Activated naive CD8-positive, alpha-beta T cell treated with anti-CD3 and anti-CD28 coated beads, Interleukin-2, amount 50 U/mL, for 24 hours (primary cell): ENCODE data around the gene TRIM58.

ENCODE experiments used
- ATAC-seq: fragments of 150-1000 bp; cut with Tn5 transposase; one replicate; pipeline ENCODE4 v1.10.0; 2021
- DNase-seq: peaks from one replicate; pipeline ENCODE4 v3.0.0; 2021
- H3K27ac Mint-ChIP-seq: one replicate; pipeline ENCODE4 v1.8.0; 2021; ENCODE audit warnings: mild to moderate bottlenecking, mixed read lengths
- H3K27me3 Mint-ChIP-seq: one replicate; pipeline ENCODE4 v1.8.0; 2021; ENCODE audit warnings: mixed read lengths
- H3K36me3 Mint-ChIP-seq: one replicate; pipeline ENCODE4 v1.8.0; 2021; ENCODE audit warnings: low read depth, mixed read lengths
- H3K4me1 Mint-ChIP-seq: one replicate; pipeline ENCODE4 v1.8.0; 2021; ENCODE audit warnings: mixed read lengths
- H3K4me3 Mint-ChIP-seq: one replicate; pipeline ENCODE4 v1.8.0; 2021; ENCODE audit warnings: mild to moderate bottlenecking, moderate library complexity, mixed read lengths
- H3K9me3 Mint-ChIP-seq: one replicate; pipeline ENCODE4 v1.8.0; 2021; ENCODE audit warnings: mixed read lengths

TRIM58 gene

GRCh38 chr1:247857069-247857984 is at the start of gene TRIM58:
TSS of gene TRIM58 (plus strand) at chr1:247857187. CDS start at chr1:247857247, 60 bp downstream.
- no peaks in the 10 kb centered on the region for H3K36me3 Mint-ChIP-seq
- DNase-seq (peak; percentile 44), ATAC-seq (peak; percentile 65)
- peaks cover 31% of the 10 kb centered on the region for H3K27me3 Mint-ChIP-seq
- no peak within 1 kb of the TSS for H3K27ac Mint-ChIP-seq
- peak within 1 kb of the TSS; percentile 76 for H3K4me3 Mint-ChIP-seq
- no peaks in the 10 kb centered on the region for H3K9me3 Mint-ChIP-seq
- H3K4me1 Mint-ChIP-seq = peaks cover 11% of the 10 kb centered on the region

DNA sequence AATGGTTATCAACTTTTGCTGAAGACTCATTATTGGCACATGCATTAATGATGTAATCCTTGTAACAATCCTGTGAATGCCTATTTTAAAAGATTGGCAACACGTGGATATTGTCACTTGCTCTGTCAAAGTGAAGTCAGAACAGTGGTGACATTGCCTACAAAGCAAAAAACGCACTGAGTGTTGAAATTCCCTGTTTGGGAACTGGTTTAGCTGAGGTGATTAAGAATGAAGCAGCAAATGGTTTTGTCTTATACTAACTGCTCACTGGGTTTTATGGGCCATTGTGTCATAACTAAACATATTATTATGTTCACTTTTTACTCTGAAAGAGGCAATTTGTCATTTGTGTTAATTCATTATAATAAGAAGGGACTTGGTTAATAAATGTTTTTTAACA is 44.4 kb upstream of the TRIM58 start:
- Mint-ChIP-seq H3K27me3 (no peaks in the 10 kb centered on the region), H3K9me3 (no peaks in the 10 kb centered on the region), H3K27ac (no peak overlapping the region), H3K36me3 (no peaks in the 10 kb centered on the region), H3K4me3 (no peak overlapping the region), H3K4me1 (no peaks in the 10 kb centered on the region)
- DNase-seq = no peak
- no peak for ATAC-seq

- ATAC-seq = no peak
- Mint-ChIP-seq H3K36me3 (no peaks in the 10 kb centered on the region), H3K27me3 (no peaks in the 10 kb centered on the region), H3K4me3 (no peak overlapping the region), H3K4me1 (no peaks in the 10 kb centered on the region), H3K27ac (no peak overlapping the region), H3K9me3 (no peaks in the 10 kb centered on the region)
- no peak for DNase-seq
Observed at GRCh38 chr1:247822060-247822459, 34.9 kb upstream of the TRIM58 start.

DNA sequence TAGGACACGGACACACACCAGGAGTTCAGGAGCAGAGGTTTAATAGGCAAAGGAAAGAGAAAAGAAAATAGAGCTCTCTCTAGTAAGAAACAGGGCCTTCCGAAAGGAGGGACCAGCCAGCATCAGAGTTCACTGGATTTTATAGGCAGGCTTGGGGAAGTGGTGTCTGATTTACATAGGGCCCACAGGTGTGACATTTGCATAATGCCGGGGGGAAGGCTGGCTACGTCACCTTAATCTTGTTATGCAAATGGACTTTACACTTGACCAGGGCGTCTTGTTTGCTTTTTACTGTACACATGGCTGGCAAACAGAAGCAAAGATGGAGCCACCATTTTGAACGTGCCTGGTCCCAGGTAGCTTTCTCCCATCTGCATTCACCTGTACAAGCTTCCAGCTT is 33.0 kb upstream of the TRIM58 start, which contains the start of gene OR14A16:
Gene OR14A16 (minus strand): TSS at position 97 of the 400 bp plus-strand sequence. CDS start 8,390 bp downstream, outside the sequence.
- Mint-ChIP-seq H3K27ac (no peak within 1 kb of the TSS), H3K27me3 (no peaks in the 10 kb centered on the region)

DNA sequence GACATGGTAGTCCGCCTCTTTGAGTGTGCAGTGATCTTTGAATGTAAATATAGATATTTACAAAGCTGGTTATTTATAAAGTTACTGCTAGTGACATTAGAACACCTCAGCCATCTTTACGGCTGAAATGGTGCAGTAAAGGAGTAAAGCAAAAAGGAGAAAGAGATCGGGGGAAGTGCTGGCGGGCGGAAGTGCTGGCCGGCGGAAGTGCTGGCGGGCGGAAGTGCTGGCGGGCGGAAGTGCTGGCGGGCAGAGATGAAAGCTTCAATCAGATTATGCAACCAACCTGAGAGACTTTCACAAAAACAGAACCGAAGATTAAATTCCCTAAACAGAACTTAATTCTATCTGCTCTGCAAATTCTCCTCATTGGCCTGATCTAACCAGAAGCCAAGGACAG is 31.6 kb upstream of the TRIM58 start:
- no peaks in the 10 kb centered on the region for H3K36me3 Mint-ChIP-seq

More for the DNA sequence above, 33.0 kb upstream of the TRIM58 start, which contains the start of gene OR14A16:
- Mint-ChIP-seq H3K36me3 (no peaks in the 10 kb centered on the region), H3K9me3 (no peaks in the 10 kb centered on the region), H3K4me3 (no peak within 1 kb of the TSS), H3K4me1 (no peaks in the 10 kb centered on the region)
- ATAC-seq = no peak
- DNase-seq = no peak

GRCh38 chr1:247829656-247830055 is 27.3 kb upstream of the TRIM58 start:
- no peak for DNase-seq
- Mint-ChIP-seq H3K4me1 (no peaks in the 10 kb centered on the region), H3K36me3 (no peaks in the 10 kb centered on the region), H3K9me3 (no peaks in the 10 kb centered on the region), H3K27me3 (no peaks in the 10 kb centered on the region), H3K27ac (no peak overlapping the region), H3K4me3 (no peak overlapping the region)
- no peak for ATAC-seq

More for the DNA sequence above, 31.6 kb upstream of the TRIM58 start:
- ATAC-seq = no peak
- Mint-ChIP-seq H3K9me3 (no peaks in the 10 kb centered on the region), H3K27ac (no peak overlapping the region), H3K27me3 (no peaks in the 10 kb centered on the region), H3K4me1 (no peaks in the 10 kb centered on the region), H3K4me3 (no peak overlapping the region)
- DNase-seq = no peak

GRCh38 chr1:247833601-247834000 is 23.4 kb upstream of the TRIM58 start:
- H3K9me3 Mint-ChIP-seq = no peaks in the 10 kb centered on the region
- H3K36me3 Mint-ChIP-seq = no peaks in the 10 kb centered on the region
- H3K27ac Mint-ChIP-seq = no peak overlapping the region
- no peaks in the 10 kb centered on the region for H3K4me1 Mint-ChIP-seq
- no peak for DNase-seq
- no peak for ATAC-seq
- no peak overlapping the region for H3K4me3 Mint-ChIP-seq
- no peaks in the 10 kb centered on the region for H3K27me3 Mint-ChIP-seq

DNA sequence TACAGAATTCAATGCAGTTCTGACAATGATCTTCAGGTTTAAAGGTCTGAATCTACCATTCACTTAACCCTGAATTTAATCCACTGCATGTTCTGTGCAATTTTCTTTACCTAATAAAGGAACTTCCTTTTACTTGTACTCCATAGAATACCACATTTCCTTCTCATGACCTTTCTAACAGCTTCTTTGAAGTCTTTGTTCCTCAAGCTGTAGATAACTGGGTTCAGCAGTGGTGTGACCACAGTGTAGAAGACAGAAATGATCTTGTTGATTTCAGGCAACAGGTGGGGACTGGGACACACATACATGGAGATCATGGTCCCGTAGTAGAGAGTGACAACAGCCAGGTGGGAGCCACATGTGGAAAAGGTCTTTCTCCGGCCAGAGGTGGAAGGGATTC is 16.2 kb upstream of the TRIM58 start:
- DNase-seq (no peak), ATAC-seq (no peak)
- H3K27me3 Mint-ChIP-seq = no peaks in the 10 kb centered on the region
- H3K27ac Mint-ChIP-seq = no peak overlapping the region
- no peaks in the 10 kb centered on the region for H3K36me3 Mint-ChIP-seq
- H3K4me1 Mint-ChIP-seq = no peaks in the 10 kb centered on the region
- no peak overlapping the region for H3K4me3 Mint-ChIP-seq
- H3K9me3 Mint-ChIP-seq = no peaks in the 10 kb centered on the region

GRCh38 chr1:247841796-247842195 is 15.2 kb upstream of the TRIM58 start, which contains the start of gene OR11L1:
TSS of gene OR11L1 (minus strand) at chr1:247841896. CDS start at chr1:247841896, 0 bp downstream.
- Mint-ChIP-seq H3K4me3 (no peak within 1 kb of the TSS), H3K27ac (no peak within 1 kb of the TSS), H3K4me1 (no peaks in the 10 kb centered on the region), H3K36me3 (no peaks in the 10 kb centered on the region), H3K27me3 (no peaks in the 10 kb centered on the region), H3K9me3 (no peaks in the 10 kb centered on the region)
- DNase-seq = no peak
- ATAC-seq = no peak

- Mint-ChIP-seq H3K27me3 (no peaks in the 10 kb centered on the region), H3K27ac (no peak overlapping the region), H3K4me1 (no peaks in the 10 kb centered on the region), H3K36me3 (no peaks in the 10 kb centered on the region), H3K9me3 (no peaks in the 10 kb centered on the region), H3K4me3 (no peak overlapping the region)
- ATAC-seq (no peak), DNase-seq (no peak)
Observed at GRCh38 chr1:247843411-247843810, 13.6 kb upstream of the TRIM58 start.

GRCh38 chr1:247845011-247845692 is 11.8 kb upstream of the TRIM58 start:
- Mint-ChIP-seq H3K27ac (no peak overlapping the region), H3K27me3 (no peaks in the 10 kb centered on the region), H3K4me1 (no peaks in the 10 kb centered on the region), H3K4me3 (no peak overlapping the region), H3K36me3 (no peaks in the 10 kb centered on the region), H3K9me3 (no peaks in the 10 kb centered on the region)
- no peak for ATAC-seq
- DNase-seq = no peak

GRCh38 chr1:247845693-247846017 is 11.3 kb upstream of the TRIM58 start:
- Mint-ChIP-seq H3K9me3 (no peaks in the 10 kb centered on the region), H3K27me3 (no peaks in the 10 kb centered on the region), H3K4me1 (no peaks in the 10 kb centered on the region), H3K27ac (no peak overlapping the region), H3K36me3 (no peaks in the 10 kb centered on the region), H3K4me3 (no peak overlapping the region)
- ATAC-seq = no peak
- no peak for DNase-seq

GRCh38 chr1:247848346-247848745 is 8.6 kb upstream of the TRIM58 start:
- Mint-ChIP-seq H3K27ac (no peak overlapping the region), H3K36me3 (no peaks in the 10 kb centered on the region), H3K4me1 (no peaks in the 10 kb centered on the region), H3K27me3 (peaks cover 4% of the 10 kb centered on the region), H3K9me3 (no peaks in the 10 kb centered on the region), H3K4me3 (no peak overlapping the region)
- DNase-seq (no peak), ATAC-seq (no peak)

GRCh38 chr1:247849616-247850015 is 7.4 kb upstream of the TRIM58 start:
- no peaks in the 10 kb centered on the region for H3K36me3 Mint-ChIP-seq
- no peaks in the 10 kb centered on the region for H3K9me3 Mint-ChIP-seq
- H3K27me3 Mint-ChIP-seq = peaks cover 4% of the 10 kb centered on the region
- H3K27ac Mint-ChIP-seq = no peak overlapping the region
- DNase-seq (no peak), ATAC-seq (no peak)
- H3K4me1 Mint-ChIP-seq = no peaks in the 10 kb centered on the region
- H3K4me3 Mint-ChIP-seq = no peak overlapping the region
